OCI-LY7 (cell line): ENCODE results near the gene NAA38.

Experiments
- EZH2phosphoT487 ChIP-seq: fragments of 200-600 bp; sonication (generic); IDR thresholded peaks from 2 replicates; pipeline ENCODE4 v1.6.1; 2018; ENCODE audit warnings: low read depth, borderline replicate concordance, mild to moderate bottlenecking, mixed run types, antibody characterized with exemption, low read length, moderate library complexity, mixed read lengths
- TF ChIP-seq, protein P1 (sequence below): fragments of 200-600 bp; sonication (generic); conservative IDR thresholded peaks from 2 replicates; pipeline ENCODE4 v1.5.1; 2014; ENCODE audit warnings: mild to moderate bottlenecking, antibody characterized with exemption, low read length, moderate library complexity, mixed read lengths

DNA sequence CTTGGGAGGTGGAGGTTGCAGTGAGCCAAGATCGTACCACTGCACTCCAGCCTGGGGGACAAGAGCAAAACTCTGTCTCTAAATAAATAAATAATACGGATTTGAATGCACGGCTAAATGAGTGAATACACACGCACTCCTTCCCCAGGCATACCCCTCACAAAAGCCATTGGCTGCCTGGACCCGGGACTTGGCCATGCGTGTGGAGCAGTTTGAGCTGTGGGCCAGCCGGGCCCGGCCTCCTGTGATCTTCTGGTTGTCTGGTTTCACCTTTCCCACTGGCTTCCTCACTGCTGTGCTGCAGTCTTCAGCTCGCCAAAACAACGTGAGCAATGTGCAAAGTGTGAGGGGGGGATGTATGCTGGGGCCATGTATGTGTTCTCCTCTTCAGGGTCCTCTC, 24.9 kb downstream of the NAA38 start:
- TF ChIP-seq, protein P1, sequence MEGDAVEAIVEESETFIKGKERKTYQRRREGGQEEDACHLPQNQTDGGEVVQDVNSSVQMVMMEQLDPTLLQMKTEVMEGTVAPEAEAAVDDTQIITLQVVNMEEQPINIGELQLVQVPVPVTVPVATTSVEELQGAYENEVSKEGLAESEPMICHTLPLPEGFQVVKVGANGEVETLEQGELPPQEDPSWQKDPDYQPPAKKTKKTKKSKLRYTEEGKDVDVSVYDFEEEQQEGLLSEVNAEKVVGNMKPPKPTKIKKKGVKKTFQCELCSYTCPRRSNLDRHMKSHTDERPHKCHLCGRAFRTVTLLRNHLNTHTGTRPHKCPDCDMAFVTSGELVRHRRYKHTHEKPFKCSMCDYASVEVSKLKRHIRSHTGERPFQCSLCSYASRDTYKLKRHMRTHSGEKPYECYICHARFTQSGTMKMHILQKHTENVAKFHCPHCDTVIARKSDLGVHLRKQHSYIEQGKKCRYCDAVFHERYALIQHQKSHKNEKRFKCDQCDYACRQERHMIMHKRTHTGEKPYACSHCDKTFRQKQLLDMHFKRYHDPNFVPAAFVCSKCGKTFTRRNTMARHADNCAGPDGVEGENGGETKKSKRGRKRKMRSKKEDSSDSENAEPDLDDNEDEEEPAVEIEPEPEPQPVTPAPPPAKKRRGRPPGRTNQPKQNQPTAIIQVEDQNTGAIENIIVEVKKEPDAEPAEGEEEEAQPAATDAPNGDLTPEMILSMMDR, result no peak
- TF ChIP-seq EZH2phosphoT487, result no peak
